Stimulated activated CD4-positive, alpha-beta T cell treated with anti-CD3 and anti-CD28 coated beads, Interleukin-2, amount 100 ng/mL, for 4 hours (primary cell): ENCODE measurements around the gene TRABD2B.

Experiments used
- DNase-seq: peaks from one replicate; pipeline ENCODE4 v3.0.0-alpha.2; 2020; ENCODE audit warnings: low read depth

The TRABD2B gene

DNA sequence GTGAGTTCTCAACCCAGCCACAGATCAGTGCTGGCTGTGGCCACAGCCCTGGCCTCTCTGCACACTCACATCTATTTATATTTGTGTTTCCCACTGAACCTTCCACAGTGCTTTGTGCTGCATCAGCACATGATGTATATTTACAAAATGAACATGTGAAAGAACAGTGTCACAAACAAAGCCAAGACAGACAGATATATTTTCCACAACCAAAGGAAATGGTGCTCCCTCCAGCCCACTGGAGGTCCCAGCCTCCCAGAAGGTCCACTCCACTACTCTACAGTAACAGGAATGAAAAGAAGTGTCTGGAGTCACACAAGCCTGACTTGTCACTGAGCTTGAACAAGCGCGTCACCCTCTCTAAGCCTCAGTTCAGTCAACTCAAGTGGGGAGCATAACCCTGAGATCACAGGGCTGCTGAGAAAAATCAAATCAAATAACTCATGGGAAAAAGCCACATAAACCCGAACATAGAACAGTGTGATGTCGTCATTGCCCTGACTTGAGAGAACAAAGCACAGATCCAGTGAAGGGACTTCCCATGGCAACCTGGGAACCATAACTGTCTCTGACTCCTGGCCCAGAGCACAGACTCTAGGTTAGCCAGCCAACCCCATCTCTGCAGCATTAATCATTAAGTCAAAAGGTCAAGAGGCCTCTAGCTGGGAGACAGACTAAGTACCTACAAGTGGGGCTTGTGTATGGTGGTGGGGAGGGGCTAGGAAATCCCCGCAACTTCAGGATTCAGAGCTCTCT lies 121.2 kb downstream of the TRABD2B start:
- DNase-seq, result no peak

GRCh38 chr1:47875036-47875435 lies 122.1 kb downstream of the TRABD2B start:
- DNase-seq, result no peak

- no peak for DNase-seq
Observed at GRCh38 chr1:47873337-47873736, 123.8 kb downstream of the TRABD2B start.

DNA sequence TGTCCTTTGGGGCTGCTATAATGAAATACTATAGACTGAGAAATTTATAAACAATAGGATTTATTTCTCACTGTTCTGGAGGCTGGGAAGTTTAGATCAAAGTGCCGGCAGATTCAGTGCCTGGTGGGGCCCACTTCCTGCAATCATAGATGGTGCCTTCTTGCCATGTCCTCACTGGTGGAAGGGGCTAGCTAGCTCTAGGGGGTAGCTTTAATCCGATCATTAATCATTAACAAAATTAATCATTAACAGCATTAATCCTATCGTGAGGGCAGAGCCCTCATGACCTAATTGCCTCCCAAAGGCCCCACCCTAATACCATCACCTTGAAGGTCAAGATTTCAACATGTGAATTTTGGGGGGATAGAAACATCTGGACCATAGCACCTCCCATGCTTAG lies 124.3 kb downstream of the TRABD2B start:
- no peak for DNase-seq

- DNase-seq, result no peak
Observed at GRCh38 chr1:47871799-47872353, 125.3 kb downstream of the TRABD2B start.

GRCh38 chr1:47870946-47871676 lies 126.1 kb downstream of the TRABD2B start:
- no peak for DNase-seq

- DNase-seq, result no peak
Observed at GRCh38 chr1:47870480-47870879, 126.7 kb downstream of the TRABD2B start.

GRCh38 chr1:47868348-47868676 lies 128.9 kb downstream of the TRABD2B start:
- no peak for DNase-seq

- DNase-seq, result no peak
Observed at GRCh38 chr1:47867438-47868347, 129.5 kb downstream of the TRABD2B start.

DNA sequence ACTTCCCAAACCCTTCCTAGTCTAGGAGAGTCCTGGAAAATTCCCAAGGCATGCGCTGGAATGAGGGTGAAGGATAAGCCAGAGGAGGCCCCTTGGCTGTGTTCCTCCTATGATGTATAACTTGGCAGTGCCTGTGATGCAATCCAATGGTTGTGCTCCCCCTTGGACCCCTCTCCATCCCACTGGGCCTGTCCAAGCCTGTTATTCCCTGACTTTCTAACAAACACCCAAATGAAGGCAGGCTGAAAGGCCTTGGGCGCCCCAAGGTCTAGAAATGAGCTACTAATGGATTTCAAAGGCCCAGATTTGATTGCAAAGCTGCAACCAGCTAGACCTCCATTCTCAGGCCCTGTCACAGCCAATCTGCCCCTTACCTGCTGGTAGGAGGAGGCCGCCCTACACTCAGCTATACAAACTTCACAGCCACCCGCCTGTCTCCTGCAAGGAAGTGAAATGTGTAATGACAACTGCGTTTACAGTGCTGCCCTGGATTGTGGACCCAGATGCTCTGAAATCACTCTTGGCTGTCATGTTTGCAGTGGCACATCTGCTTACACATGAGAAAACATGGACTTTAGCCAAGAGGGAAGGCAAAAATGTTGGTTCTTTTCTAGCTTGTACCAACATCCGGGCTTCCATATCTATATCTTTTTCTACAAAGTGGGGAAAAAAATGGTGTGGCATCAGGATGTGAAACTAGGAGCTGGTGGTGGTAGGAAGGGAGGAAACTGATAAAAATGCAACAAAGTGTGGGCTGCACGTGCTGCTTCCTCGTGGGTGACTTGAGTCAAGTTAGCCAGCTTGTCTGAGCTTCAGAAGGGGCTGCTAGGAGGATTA lies 130.4 kb downstream of the TRABD2B start:
- no peak for DNase-seq

- DNase-seq, result no peak
Observed at GRCh38 chr1:47865881-47866535, 131.2 kb downstream of the TRABD2B start.

DNA sequence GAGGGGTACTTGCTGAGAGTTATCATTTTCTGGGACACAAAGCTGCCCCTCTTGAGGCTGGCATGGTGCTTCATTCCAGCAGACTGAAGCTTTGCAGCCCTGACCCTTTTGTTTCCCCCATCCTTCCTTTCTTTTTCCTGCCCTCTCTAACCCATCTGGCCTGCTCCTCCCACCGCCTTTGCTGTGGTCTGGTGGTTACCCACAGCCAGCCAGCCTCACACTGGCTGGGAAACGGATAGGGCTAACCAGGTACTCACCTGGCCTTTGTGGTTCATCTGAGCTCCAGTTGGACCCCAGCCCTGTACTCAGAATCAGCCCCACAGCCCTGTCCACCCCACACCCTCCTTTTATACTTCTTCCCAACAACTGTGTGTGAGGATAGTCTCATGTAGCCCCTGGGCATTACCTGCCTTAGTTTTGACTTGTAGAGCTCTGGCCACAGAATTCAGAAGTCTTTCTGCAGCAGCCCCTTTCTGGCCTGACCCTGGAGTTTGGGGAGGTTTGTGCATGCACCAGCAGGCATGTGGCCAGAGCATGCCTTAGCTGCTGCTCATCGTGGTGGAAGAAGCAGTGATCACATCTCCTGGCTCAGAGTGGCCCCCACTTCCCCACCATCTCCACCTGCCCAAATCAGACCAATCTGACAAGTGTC lies 138.0 kb downstream of the TRABD2B start:
- DNase-seq, result no peak

DNA sequence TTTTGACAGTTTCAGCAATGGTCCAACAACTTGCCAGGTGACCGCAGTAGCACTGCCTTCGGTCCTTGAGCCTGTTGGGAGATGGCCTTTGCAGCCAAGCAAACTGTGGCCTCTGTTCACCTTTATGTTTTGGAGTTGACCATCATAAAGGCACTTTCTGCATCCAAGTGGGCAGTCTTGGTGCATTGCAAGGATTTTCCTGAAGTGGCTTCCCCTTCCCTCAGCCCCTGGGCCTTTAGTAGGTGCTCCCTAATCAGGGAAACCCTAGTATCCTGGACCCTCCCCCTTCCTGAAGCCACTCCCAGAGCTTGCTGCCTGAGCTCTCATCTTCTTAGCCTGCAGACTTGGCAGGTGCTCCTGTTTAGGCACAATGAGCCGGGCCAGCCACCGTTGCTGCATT lies 140.2 kb downstream of the TRABD2B start:
- DNase-seq, result no peak

- DNase-seq, result no peak
Observed at GRCh38 chr1:47855230-47855629, 142.0 kb downstream of the TRABD2B start.

- no peak for DNase-seq
Observed at GRCh38 chr1:47854552-47855144, 142.5 kb downstream of the TRABD2B start.

GRCh38 chr1:47853852-47854251 lies 143.3 kb downstream of the TRABD2B start:
- DNase-seq, result no peak

DNA sequence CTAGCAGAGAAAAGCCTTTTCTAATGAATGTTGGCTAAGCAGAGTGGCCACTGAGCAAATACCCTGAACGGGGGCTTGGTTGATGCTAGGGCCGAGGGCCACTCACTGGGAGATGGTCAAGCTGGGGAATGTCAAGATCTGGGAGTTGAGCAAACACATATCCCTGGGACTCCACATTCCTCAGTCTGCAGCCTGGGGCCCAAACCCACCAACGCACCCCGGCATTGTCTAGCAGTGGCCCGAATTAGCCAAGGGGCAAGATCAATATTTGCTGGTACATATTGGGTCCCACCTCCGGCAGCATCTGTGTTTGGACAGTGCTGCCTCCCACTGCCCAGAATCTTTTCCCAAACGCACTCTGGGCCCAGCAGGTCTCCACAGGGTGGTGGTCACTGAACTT lies 144.1 kb downstream of the TRABD2B start:
- DNase-seq, result no peak

GRCh38 chr1:47852006-47852718 lies 145.0 kb downstream of the TRABD2B start:
- DNase-seq, result no peak

- DNase-seq, result no peak
Observed at GRCh38 chr1:47850451-47850850, 146.7 kb downstream of the TRABD2B start.
